Measurements from ENCODE around the gene ZFAND2B.
"Not testable (repeated sequence)": the region's sequence is repeated elsewhere in the genome, so short reads cannot be mapped to it uniquely, and the experiment has no call there.

ZFAND2B gene

GRCh38 chr2:219175928-219176817 is 30.4 kb upstream of the ZFAND2B start:
- DNase-seq (ENCODE audit: low read depth): no peak

- DNase-seq (ENCODE audit: low read depth): peak; percentile 70
Observed at GRCh38 chr2:219176818-219177551, 29.6 kb upstream of the ZFAND2B start, which contains the start of gene CNPPD1. TSS of gene CNPPD1 (minus strand) at chr2:219176925. CDS start at chr2:219176828, 97 bp downstream.

- DNase-seq (ENCODE audit: low read depth): peak; percentile 77
Observed at GRCh38 chr2:219177552-219178376, 28.8 kb upstream of the ZFAND2B start, which contains the start of gene RETREG2. TSS of gene RETREG2 (plus strand) at chr2:219178275. CDS start at chr2:219178353, 78 bp downstream.

- DNase-seq (ENCODE audit: low read depth): no peak
Observed at GRCh38 chr2:219178377-219179175, 28.0 kb upstream of the ZFAND2B start.

- no peak for DNase-seq (ENCODE audit: low read depth)
Observed at GRCh38 chr2:219179601-219180465, 26.7 kb upstream of the ZFAND2B start.

GRCh38 chr2:219180961-219181360 is 25.6 kb upstream of the ZFAND2B start:
- no peak for DNase-seq (ENCODE audit: low read depth)

GRCh38 chr2:219181531-219181930 is 25.1 kb upstream of the ZFAND2B start:
- DNase-seq (ENCODE audit: low read depth): no peak

GRCh38 chr2:219182331-219183150 is 24.0 kb upstream of the ZFAND2B start:
- DNase-seq (ENCODE audit: low read depth): no peak

GRCh38 chr2:219183151-219183772 is 23.3 kb upstream of the ZFAND2B start:
- no peak for DNase-seq (ENCODE audit: low read depth)

GRCh38 chr2:219184121-219184520 is 22.5 kb upstream of the ZFAND2B start:
- DNase-seq (ENCODE audit: low read depth): no peak

- no peak for DNase-seq (ENCODE audit: low read depth)
Observed at GRCh38 chr2:219186754-219187456, 19.7 kb upstream of the ZFAND2B start.

GRCh38 chr2:219197388-219197787 is 9.2 kb upstream of the ZFAND2B start:
- no peak for DNase-seq (ENCODE audit: low read depth)

GRCh38 chr2:219198974-219199373 is 7.6 kb upstream of the ZFAND2B start:
- no peak for DNase-seq (ENCODE audit: low read depth)

GRCh38 chr2:219199470-219200211 is 6.9 kb upstream of the ZFAND2B start:
- DNase-seq (ENCODE audit: low read depth): no peak

GRCh38 chr2:219200502-219201326 is 5.9 kb upstream of the ZFAND2B start:
- DNase-seq (ENCODE audit: low read depth): not testable (repeated sequence)

- not testable (repeated sequence) for DNase-seq (ENCODE audit: low read depth)
Observed at GRCh38 chr2:219201331-219201730, 5.3 kb upstream of the ZFAND2B start.

Data from GM04504 (cell line).